ENCODE results near the gene SHANK1. TPM values are rescaled to one million over a fixed set of nuclear protein-coding genes. Genes with fewer than 3 reads are reported as not detected.

SHANK1 gene
- total and polyA plus RNA-seq, 4 donors: 0.06 to 0.28 (median 0.17) TPM; not detected in 1

DNA sequence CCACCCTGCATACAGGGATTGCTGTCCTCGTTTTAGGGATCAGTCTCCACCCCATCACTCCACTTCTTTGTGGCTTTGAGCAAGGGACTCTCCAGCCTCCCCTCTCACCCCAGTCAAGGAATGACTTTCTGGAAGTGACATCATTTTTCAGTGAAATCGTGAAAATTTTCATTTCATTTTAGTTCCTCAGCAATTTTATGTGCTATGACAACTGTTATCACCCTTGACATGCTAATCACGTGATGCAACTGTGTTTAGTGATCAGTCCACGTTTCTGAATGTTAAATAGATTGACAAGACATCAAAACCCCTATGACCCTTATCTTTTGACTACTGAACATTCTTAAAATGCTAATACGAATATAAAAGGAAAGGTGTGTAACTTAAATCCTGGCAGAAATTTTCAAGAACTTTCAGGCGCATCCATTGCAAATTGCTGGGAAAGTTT is 62.4 kb downstream of the SHANK1 start:
- Histone ChIP-seq H3K4me3 (ENCODE audit: low read depth in 1 of 3, low read length in 3 of 3) (no peak overlapping the region), H3K4me1 (ENCODE audit: control insufficient read depth in 4 of 4, insufficient read depth in 4 of 4, low read length in 3 of 4) (peaks cover 0 to 12% (median 5%) of the 10 kb centered on the region in 4 donors), H3K36me3 (ENCODE audit: control insufficient read depth in 4 of 4, insufficient read depth in 3 of 4, low read depth in 1 of 4, low read length in 3 of 4) (no peaks in the 10 kb centered on the region), H3K9ac (ENCODE audit: low read depth in 1 of 2, low read length in 2 of 2) (no peak overlapping the region), H3K9me3 (ENCODE audit: control insufficient read depth in 4 of 4, low read length in 3 of 4) (peaks cover 7 to 17% (median 11%) of the 10 kb centered on the region in 4 donors), H3K27ac (ENCODE audit: low read depth in 1 of 2, low read length in 2 of 2) (no peak overlapping the region), H3K27me3 (ENCODE audit: control insufficient read depth in 4 of 4, insufficient read depth in 4 of 4, low read length in 3 of 4) (peaks cover 0 to 12% (median 3%) of the 10 kb centered on the region in 4 donors)
- WGBS: 53% methylated on average over 6 of the region's 6 CpGs
- DNase-seq (ENCODE audit: low spot score): no peak
- TF ChIP-seq RXRA (IDR thresholded peaks at IDR 0.05): no peak
- TF ChIP-seq, protein P1, sequence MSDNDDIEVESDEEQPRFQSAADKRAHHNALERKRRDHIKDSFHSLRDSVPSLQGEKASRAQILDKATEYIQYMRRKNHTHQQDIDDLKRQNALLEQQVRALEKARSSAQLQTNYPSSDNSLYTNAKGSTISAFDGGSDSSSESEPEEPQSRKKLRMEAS (IDR thresholded peaks at IDR 0.05): no peak
- no peak for TF ChIP-seq YY1 (IDR thresholded peaks at IDR 0.05)
- no peak for TF ChIP-seq HNF4G (IDR thresholded peaks at IDR 0.05)
- TF ChIP-seq, protein P2, sequence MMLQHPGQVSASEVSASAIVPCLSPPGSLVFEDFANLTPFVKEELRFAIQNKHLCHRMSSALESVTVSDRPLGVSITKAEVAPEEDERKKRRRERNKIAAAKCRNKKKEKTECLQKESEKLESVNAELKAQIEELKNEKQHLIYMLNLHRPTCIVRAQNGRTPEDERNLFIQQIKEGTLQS (IDR thresholded peaks at IDR 0.05): no peak
- TF ChIP-seq JUND (IDR thresholded peaks at IDR 0.05): no peak
- TF ChIP-seq EGR1 (IDR thresholded peaks at IDR 0.05; ENCODE audit: low read depth in 2 of 2): no peak
- no peak for TF ChIP-seq RAD21 (IDR thresholded peaks at IDR 0.05)

DNA sequence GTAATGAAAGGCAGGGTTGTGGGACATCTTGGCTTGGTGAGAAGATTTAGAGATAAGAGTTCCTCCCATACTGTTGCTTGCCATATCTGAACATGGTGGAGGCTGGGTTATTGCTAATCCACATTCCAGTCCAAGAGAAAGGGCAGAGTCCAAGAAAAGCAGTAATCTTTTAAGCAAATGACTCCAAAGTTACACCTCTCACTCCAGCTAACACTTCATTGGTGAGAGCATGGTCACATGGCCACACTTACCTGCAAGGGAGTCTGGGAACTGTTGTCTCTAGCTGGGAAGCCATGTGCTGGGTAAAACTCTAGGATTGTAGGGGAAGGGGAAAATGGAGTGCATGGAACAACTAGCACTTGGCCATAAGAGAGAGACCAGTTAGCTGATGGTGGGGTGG is 64.7 kb downstream of the SHANK1 start:
- Histone ChIP-seq H3K36me3 (ENCODE audit: control insufficient read depth in 4 of 4, insufficient read depth in 3 of 4, low read depth in 1 of 4, low read length in 3 of 4) (no peaks in the 10 kb centered on the region), H3K9ac (ENCODE audit: low read depth in 1 of 2, low read length in 2 of 2) (no peak overlapping the region), H3K4me1 (ENCODE audit: control insufficient read depth in 4 of 4, insufficient read depth in 4 of 4, low read length in 3 of 4) (peaks cover 0 to 12% (median 5%) of the 10 kb centered on the region in 4 donors), H3K27ac (ENCODE audit: low read depth in 1 of 2, low read length in 2 of 2) (no peak overlapping the region), H3K4me3 (ENCODE audit: low read depth in 1 of 3, low read length in 3 of 3) (no peak overlapping the region), H3K9me3 (ENCODE audit: control insufficient read depth in 4 of 4, low read length in 3 of 4) (peaks cover 7 to 17% (median 11%) of the 10 kb centered on the region in 4 donors), H3K27me3 (ENCODE audit: control insufficient read depth in 4 of 4, insufficient read depth in 4 of 4, low read length in 3 of 4) (peaks cover 0 to 8% (median 3%) of the 10 kb centered on the region in 4 donors)
- DNase-seq (ENCODE audit: low spot score): no peak
- TF ChIP-seq JUND (IDR thresholded peaks at IDR 0.05): no peak
- TF ChIP-seq, protein P3, sequence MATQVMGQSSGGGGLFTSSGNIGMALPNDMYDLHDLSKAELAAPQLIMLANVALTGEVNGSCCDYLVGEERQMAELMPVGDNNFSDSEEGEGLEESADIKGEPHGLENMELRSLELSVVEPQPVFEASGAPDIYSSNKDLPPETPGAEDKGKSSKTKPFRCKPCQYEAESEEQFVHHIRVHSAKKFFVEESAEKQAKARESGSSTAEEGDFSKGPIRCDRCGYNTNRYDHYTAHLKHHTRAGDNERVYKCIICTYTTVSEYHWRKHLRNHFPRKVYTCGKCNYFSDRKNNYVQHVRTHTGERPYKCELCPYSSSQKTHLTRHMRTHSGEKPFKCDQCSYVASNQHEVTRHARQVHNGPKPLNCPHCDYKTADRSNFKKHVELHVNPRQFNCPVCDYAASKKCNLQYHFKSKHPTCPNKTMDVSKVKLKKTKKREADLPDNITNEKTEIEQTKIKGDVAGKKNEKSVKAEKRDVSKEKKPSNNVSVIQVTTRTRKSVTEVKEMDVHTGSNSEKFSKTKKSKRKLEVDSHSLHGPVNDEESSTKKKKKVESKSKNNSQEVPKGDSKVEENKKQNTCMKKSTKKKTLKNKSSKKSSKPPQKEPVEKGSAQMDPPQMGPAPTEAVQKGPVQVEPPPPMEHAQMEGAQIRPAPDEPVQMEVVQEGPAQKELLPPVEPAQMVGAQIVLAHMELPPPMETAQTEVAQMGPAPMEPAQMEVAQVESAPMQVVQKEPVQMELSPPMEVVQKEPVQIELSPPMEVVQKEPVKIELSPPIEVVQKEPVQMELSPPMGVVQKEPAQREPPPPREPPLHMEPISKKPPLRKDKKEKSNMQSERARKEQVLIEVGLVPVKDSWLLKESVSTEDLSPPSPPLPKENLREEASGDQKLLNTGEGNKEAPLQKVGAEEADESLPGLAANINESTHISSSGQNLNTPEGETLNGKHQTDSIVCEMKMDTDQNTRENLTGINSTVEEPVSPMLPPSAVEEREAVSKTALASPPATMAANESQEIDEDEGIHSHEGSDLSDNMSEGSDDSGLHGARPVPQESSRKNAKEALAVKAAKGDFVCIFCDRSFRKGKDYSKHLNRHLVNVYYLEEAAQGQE (IDR thresholded peaks at IDR 0.05): no peak
- no peak for TF ChIP-seq RXRA (IDR thresholded peaks at IDR 0.05)
- no peak for TF ChIP-seq GABPA (IDR thresholded peaks at IDR 0.05 in 1 of 2, conservative IDR thresholded peaks at IDR 0.05 in 1 of 2)
- TF ChIP-seq, protein P4, sequence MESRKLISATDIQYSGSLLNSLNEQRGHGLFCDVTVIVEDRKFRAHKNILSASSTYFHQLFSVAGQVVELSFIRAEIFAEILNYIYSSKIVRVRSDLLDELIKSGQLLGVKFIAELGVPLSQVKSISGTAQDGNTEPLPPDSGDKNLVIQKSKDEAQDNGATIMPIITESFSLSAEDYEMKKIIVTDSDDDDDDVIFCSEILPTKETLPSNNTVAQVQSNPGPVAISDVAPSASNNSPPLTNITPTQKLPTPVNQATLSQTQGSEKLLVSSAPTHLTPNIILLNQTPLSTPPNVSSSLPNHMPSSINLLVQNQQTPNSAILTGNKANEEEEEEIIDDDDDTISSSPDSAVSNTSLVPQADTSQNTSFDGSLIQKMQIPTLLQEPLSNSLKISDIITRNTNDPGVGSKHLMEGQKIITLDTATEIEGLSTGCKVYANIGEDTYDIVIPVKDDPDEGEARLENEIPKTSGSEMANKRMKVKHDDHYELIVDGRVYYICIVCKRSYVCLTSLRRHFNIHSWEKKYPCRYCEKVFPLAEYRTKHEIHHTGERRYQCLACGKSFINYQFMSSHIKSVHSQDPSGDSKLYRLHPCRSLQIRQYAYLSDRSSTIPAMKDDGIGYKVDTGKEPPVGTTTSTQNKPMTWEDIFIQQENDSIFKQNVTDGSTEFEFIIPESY (IDR thresholded peaks at IDR 0.05): no peak
- no peak for TF ChIP-seq RAD21 (IDR thresholded peaks at IDR 0.05)
- no peak for TF ChIP-seq HNF4A (conservative IDR thresholded peaks at IDR 0.05)
- no peak for TF ChIP-seq TAF1 (conservative IDR thresholded peaks at IDR 0.05)
- TF ChIP-seq NR2F2 (IDR thresholded peaks at IDR 0.05): no peak
- TF ChIP-seq, protein P1 (IDR thresholded peaks at IDR 0.05): no peak
- no peak for TF ChIP-seq YY1 (IDR thresholded peaks at IDR 0.05)

All from liver (tissue), 9 donors.